DOHH2 (cell line): ENCODE data around the gene PROX2.

Experiments used
- EZH2phosphoT487 ChIP-seq: fragments of 200-600 bp; sonication (generic); IDR thresholded peaks from 2 replicates; pipeline ENCODE4 v1.6.1; 2017; ENCODE audit warnings: borderline replicate concordance, mild to moderate bottlenecking, antibody characterized with exemption, low read length, moderate library complexity, mixed read lengths
- TF ChIP-seq, protein P1 (sequence below): fragments of 200-600 bp; sonication (generic); IDR thresholded peaks from one replicate; pipeline ENCODE4 v1.5.1; 2014; ENCODE audit warnings: antibody characterized with exemption, mild to moderate bottlenecking, low read depth, low read length; ENCODE audit not compliant: poor library complexity, severe bottlenecking

DNA sequence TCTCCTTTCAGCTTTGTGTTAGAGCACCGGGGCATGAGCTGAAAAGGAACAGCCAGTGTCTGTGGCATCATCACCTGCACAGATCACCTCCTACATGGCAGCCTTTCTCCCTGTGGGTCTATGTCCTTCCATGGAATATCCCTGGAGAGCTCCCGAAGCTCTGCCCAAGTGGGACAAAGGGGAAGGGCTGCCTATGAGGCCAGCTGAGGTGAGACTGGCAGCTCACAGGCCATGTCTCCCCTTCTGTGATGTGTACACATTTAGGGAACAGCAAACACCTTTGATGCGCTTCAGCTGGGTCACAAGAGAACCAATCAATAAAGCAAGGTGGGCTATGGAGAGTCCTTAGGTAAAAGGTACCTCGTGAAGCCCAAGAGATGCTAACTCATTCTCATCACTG, 4.1 kb downstream of the PROX2 start:
- TF ChIP-seq, protein P1, sequence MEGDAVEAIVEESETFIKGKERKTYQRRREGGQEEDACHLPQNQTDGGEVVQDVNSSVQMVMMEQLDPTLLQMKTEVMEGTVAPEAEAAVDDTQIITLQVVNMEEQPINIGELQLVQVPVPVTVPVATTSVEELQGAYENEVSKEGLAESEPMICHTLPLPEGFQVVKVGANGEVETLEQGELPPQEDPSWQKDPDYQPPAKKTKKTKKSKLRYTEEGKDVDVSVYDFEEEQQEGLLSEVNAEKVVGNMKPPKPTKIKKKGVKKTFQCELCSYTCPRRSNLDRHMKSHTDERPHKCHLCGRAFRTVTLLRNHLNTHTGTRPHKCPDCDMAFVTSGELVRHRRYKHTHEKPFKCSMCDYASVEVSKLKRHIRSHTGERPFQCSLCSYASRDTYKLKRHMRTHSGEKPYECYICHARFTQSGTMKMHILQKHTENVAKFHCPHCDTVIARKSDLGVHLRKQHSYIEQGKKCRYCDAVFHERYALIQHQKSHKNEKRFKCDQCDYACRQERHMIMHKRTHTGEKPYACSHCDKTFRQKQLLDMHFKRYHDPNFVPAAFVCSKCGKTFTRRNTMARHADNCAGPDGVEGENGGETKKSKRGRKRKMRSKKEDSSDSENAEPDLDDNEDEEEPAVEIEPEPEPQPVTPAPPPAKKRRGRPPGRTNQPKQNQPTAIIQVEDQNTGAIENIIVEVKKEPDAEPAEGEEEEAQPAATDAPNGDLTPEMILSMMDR: no peak
- TF ChIP-seq EZH2phosphoT487: no peak
